Measurements from ENCODE around the gene ABCC1.
"Not testable (repeated sequence)": the region's sequence is repeated elsewhere in the genome, so short reads cannot be mapped to it uniquely, and the experiment has no call there.

Gene ABCC1

DNA sequence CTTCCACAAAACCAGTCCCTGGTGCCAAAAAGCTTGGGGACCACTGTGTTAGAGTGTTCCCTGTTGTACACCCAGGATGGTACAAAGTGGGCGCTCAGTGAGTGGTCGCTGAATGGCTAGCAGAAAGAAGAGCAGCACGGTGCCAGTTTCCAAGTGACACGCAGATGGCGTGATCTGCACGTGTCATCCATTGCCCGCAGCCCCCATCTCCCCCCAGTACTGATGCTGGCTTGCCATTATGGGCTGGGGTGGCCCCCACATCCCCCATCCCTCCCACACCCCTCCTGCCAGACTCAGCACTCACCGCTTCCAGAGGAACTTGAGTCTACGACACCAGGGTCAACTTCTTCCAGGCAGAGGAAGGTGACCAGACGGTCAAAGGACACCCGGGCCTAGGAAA, 237.4 kb downstream of the ABCC1 start:
- no peak overlapping the region for H3K4me3 ChIP-seq (ENCODE audit: low read depth, low read length)
- no peak for DNase-seq (ENCODE audit: low read depth)
- no peak for TF ChIP-seq MYC (IDR thresholded peaks at IDR 0.05; ENCODE audit: low read depth, low read length)
- TF ChIP-seq, protein P1, sequence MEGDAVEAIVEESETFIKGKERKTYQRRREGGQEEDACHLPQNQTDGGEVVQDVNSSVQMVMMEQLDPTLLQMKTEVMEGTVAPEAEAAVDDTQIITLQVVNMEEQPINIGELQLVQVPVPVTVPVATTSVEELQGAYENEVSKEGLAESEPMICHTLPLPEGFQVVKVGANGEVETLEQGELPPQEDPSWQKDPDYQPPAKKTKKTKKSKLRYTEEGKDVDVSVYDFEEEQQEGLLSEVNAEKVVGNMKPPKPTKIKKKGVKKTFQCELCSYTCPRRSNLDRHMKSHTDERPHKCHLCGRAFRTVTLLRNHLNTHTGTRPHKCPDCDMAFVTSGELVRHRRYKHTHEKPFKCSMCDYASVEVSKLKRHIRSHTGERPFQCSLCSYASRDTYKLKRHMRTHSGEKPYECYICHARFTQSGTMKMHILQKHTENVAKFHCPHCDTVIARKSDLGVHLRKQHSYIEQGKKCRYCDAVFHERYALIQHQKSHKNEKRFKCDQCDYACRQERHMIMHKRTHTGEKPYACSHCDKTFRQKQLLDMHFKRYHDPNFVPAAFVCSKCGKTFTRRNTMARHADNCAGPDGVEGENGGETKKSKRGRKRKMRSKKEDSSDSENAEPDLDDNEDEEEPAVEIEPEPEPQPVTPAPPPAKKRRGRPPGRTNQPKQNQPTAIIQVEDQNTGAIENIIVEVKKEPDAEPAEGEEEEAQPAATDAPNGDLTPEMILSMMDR (IDR thresholded peaks at IDR 0.05; ENCODE audit: low read depth, low read length) = no peak
- TF ChIP-seq, protein P2, sequence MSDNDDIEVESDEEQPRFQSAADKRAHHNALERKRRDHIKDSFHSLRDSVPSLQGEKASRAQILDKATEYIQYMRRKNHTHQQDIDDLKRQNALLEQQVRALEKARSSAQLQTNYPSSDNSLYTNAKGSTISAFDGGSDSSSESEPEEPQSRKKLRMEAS (IDR thresholded peaks at IDR 0.05; ENCODE audit: low read depth, low read length) = no peak
- TF ChIP-seq POLR2A (IDR thresholded peaks at IDR 0.05; ENCODE audit: extremely low read depth, insufficient read length) = no peak

DNA sequence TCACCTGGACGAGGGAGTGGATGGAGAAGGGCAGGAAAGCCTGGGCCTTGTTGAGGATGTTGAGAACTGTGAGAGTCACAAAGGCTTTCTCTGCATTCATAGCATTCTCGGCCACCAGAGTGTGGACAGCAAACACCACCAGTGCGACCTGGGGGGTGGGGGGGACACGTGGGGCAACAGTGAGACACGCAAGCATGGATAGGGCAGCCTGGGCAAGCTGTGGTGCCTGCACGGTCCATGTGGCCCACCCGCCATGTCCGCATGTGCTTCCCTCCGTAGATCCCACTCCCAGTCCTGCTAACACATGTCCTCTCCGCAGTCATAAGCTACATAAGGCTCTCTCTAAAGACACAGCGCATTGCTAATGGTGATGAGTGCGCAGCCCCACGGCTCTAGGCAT, 239.4 kb downstream of the ABCC1 start:
- TF ChIP-seq MYC (IDR thresholded peaks at IDR 0.05; ENCODE audit: low read depth, low read length) = no peak
- TF ChIP-seq POLR2A (IDR thresholded peaks at IDR 0.05; ENCODE audit: extremely low read depth, insufficient read length) = no peak
- TF ChIP-seq, protein P1 (IDR thresholded peaks at IDR 0.05; ENCODE audit: low read depth, low read length) = no peak
- TF ChIP-seq, protein P2 (IDR thresholded peaks at IDR 0.05; ENCODE audit: low read depth, low read length) = no peak

DNA sequence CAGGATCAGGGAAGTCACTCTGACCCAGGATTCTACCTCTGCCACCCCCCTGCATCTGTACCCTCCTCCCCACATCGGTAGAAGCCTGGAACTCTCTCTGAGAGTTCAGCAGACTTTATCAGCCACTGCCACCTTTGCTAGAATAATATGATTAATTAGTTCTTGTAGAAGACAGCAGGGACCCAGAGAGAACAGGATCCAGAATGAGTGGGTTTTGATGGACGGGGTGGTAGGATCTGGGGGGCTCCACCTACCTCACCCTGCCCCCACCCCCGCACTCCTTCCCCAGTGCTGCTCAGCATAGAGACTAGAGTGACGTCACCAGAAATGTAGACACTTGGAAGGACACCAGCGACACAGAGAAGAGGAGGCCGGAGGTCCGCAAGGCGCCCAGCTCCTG, 240.4 kb downstream of the ABCC1 start:
- H3K4me3 ChIP-seq (ENCODE audit: low read depth, low read length) = no peak overlapping the region
- no peak for DNase-seq (ENCODE audit: low read depth)
- no peak for TF ChIP-seq MYC (IDR thresholded peaks at IDR 0.05; ENCODE audit: low read depth, low read length)

More for the DNA sequence above, 239.4 kb downstream of the ABCC1 start:
- DNase-seq (ENCODE audit: low read depth) = no peak
- no peak overlapping the region for H3K4me3 ChIP-seq (ENCODE audit: low read depth, low read length)

DNA sequence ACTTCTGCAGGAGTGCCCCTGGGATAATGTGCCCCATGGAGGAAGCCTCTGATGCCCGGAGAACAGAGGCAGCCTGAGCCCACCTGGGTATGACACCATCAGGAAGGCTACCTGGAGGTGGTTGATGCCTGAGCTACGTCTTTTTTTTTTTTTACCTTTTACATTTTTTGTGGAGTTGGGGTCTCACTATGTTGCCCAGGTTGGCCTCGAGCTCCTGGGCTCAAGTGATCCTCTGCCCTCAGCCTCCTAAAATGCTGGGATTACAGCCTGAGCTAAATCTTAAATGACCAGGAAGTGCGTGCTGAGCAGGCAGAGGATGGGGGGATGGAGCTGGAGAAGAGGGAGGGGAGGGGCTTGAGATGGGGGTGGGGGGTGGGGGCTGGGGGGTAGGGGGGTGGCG, 241.1 kb downstream of the ABCC1 start:
- no peak for TF ChIP-seq MYC (IDR thresholded peaks at IDR 0.05; ENCODE audit: low read depth, low read length)
- TF ChIP-seq, protein P1 (IDR thresholded peaks at IDR 0.05; ENCODE audit: low read depth, low read length) = no peak
- DNase-seq (ENCODE audit: low read depth) = no peak

DNA sequence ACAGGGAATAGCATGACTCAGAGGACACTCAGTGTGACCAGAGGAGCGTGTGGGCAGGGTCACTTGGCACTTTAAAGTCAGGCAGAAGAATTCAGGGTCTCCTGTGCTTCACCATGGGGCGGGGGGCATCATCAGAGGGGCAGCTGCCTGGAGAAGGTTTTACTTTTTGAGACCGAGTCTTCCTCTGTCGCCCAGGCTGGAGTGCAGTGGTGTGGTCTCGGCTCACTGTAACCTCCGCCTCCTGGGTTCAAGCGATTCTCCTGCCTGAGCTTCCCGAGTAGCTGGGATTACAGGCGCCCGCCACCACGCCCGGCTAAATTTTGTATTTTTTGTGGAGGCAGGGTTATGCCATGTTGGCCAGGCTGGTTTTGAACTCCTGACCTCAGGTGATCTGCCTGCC, 241.6 kb downstream of the ABCC1 start:
- not testable (repeated sequence) for H3K4me3 ChIP-seq (ENCODE audit: low read depth, low read length); DNase-seq (ENCODE audit: low read depth)

More for the DNA sequence above, 241.1 kb downstream of the ABCC1 start:
- no peak overlapping the region for H3K4me3 ChIP-seq (ENCODE audit: low read depth, low read length)

DNA sequence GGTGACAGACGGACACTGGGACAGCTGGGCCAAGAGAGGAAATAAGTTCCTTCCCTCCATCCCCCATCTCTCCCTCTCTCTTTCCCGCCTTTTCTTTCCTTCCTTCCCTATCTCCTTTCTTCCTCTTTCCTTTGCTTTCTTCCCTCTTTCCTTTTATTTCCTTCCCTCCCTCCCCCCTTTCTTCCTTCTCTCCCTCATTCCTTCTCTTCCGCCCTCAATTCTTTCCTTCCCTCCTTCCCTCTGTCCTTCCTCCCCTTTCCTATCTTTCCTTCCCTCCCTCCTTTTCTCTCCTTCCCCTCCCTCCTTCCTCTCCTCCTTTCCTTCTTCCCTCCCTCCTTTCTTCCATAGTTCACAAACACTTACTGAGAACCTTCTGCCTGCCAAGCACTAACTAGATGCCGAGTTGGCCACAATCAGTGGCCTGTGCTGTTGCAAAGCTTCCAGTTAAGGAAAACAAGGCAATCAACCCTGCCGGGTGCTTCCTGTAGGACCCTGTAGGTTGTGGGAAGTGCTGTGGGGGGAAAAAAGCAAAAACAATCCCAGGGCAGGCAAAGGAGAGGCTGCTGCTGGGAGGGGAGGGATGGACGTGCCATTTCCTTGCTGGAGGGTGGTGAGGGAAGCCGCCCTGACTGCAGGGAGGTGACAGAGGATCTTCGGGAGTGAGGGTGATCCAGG, 242.2 kb downstream of the ABCC1 start:
- no peak for DNase-seq (ENCODE audit: low read depth)
- no peak for TF ChIP-seq MYC (IDR thresholded peaks at IDR 0.05; ENCODE audit: low read depth, low read length)
- no peak for TF ChIP-seq POLR2A (IDR thresholded peaks at IDR 0.05; ENCODE audit: extremely low read depth, insufficient read length)
- TF ChIP-seq, protein P2 (IDR thresholded peaks at IDR 0.05; ENCODE audit: low read depth, low read length) = no peak
- TF ChIP-seq, protein P1 (IDR thresholded peaks at IDR 0.05; ENCODE audit: low read depth, low read length) = no peak

More for the DNA sequence above, 242.2 kb downstream of the ABCC1 start:
- no peak overlapping the region for H3K4me3 ChIP-seq (ENCODE audit: low read depth, low read length)
